ENCODE measurements around the gene TMEM9B. TPM values are rescaled to one million over a fixed set of nuclear protein-coding genes. Genes with fewer than 3 reads are reported as not detected.

TMEM9B gene
- total and polyA plus RNA-seq, 4 experiments from 2014 or later: 36.8 to 164 (median 68.2) TPM

GRCh38 chr11:8961401-8961800 is 2.8 kb downstream of the TMEM9B start:
- Histone ChIP-seq H3K27me3 (ENCODE audit: insufficient read depth, low read length) (no peaks in the 10 kb centered on the region), H3K4me1 (ENCODE audit: insufficient read depth, low read length) (peaks cover 31% of the 10 kb centered on the region), H3K4me3 (ENCODE audit: low read length in 2 of 2) (no peak overlapping the region), H3K36me3 (ENCODE audit: insufficient read depth, low read length) (no peaks in the 10 kb centered on the region), H3K9me3 (ENCODE audit: control insufficient read depth in 1 of 2, low read length in 2 of 2) (no peaks in the 10 kb centered on the region), H3K27ac (ENCODE audit: low read depth, low read length) (no peak overlapping the region)
- H3K27me3 Mint-ChIP-seq: no peaks in the 10 kb centered on the region
- no peaks in the 10 kb centered on the region for H3K9me3 Mint-ChIP-seq
- no peak for DNase-seq
- ChIA-PET POLR2A (ENCODE audit: partially characterized antibody) (interaction anchor here (2.3 kb wide), 1 partner anchor 279 kb away, joined by 8 read pairs; the partner anchor contains the start of genes RPL27A and TRIM66), CTCF (ENCODE audit: partially characterized antibody) (interaction anchor here (0.8 to 4.1 kb wide), 6 partner anchors 10 to 177 kb away, joined by 3 to 56 read pairs (median 18); partner anchors contain the start of gene AKIP1)
- peaks cover 0 to 22% of the 10 kb centered on the region in 2 donors for H3K36me3 Mint-ChIP-seq
- H3K4me3 Mint-ChIP-seq: no peak overlapping the region
- H3K27ac Mint-ChIP-seq: peak overlapping the region in 3 of 7 donors; percentile 32 to 67 (median 65)
- intact Hi-C loops (cut with micrococcal nuclease): loop anchor here (5.0 kb wide), 2 partner anchors 351 to 651 kb away; partner anchors contain the start of gene TMEM41B
- H3K4me1 Mint-ChIP-seq: peaks cover 26 to 54% (median 36%) of the 10 kb centered on the region in 4 donors

GRCh38 chr11:8959546-8960166 is 4.6 kb downstream of the TMEM9B start:
- ChIA-PET CTCF (ENCODE audit: partially characterized antibody) (interaction anchor here (0.6 to 4.1 kb wide), 19 partner anchors 11 to 729 kb away, joined by 3 to 56 read pairs (median 4); partner anchors contain the start of genes AKIP1, ASCL3, NRIP3 and ZNF143), POLR2A (ENCODE audit: partially characterized antibody) (interaction anchor here (1.4 to 2.3 kb wide), 4 partner anchors 45 to 501 kb away, joined by 5 to 12 read pairs (median 8); partner anchors contain the start of genes AKIP1, RPL27A, TRIM66 and ZNF143)
- no peak overlapping the region for H3K27ac ChIP-seq (ENCODE audit: low read depth, low read length)
- Mint-ChIP-seq H3K9me3 (no peaks in the 10 kb centered on the region), H3K36me3 (peaks cover 6 to 36% of the 10 kb centered on the region in 2 donors), H3K4me3 (peak overlapping the region in 1 of 8 donors; percentile 61), H3K27me3 (no peaks in the 10 kb centered on the region), H3K4me1 (peaks cover 25 to 45% (median 34%) of the 10 kb centered on the region in 4 donors), H3K27ac (peak overlapping the region in 3 of 7 donors; percentile 8 to 32 (median 8))
- H3K27me3 ChIP-seq (ENCODE audit: insufficient read depth, low read length): no peaks in the 10 kb centered on the region
- peaks cover 5% of the 10 kb centered on the region for H3K36me3 ChIP-seq (ENCODE audit: insufficient read depth, low read length)
- H3K4me1 ChIP-seq (ENCODE audit: insufficient read depth, low read length): peaks cover 25% of the 10 kb centered on the region
- H3K4me3 ChIP-seq (ENCODE audit: low read length in 2 of 2): no peak overlapping the region
- peak; percentile 19 to 40 (median 30) for DNase-seq
- intact Hi-C loops (cut with micrococcal nuclease): loop anchor here (1.0 to 5.0 kb wide), 3 partner anchors 45 to 653 kb away; partner anchors contain the start of gene TMEM41B
- no peaks in the 10 kb centered on the region for H3K9me3 ChIP-seq (ENCODE audit: control insufficient read depth in 1 of 2, low read length in 2 of 2)

GRCh38 chr11:8956860-8957259 is 7.4 kb downstream of the TMEM9B start:
- peaks cover 10% of the 10 kb centered on the region for H3K4me1 ChIP-seq (ENCODE audit: insufficient read depth, low read length)
- Mint-ChIP-seq H3K9me3 (no peaks in the 10 kb centered on the region), H3K4me3 (no peak overlapping the region), H3K36me3 (peaks cover 20 to 51% of the 10 kb centered on the region in 2 donors), H3K4me1 (peaks cover 12 to 28% (median 19%) of the 10 kb centered on the region in 4 donors), H3K27ac (peak overlapping the region in 4 of 7 donors; percentile 13 to 53 (median 32)), H3K27me3 (no peaks in the 10 kb centered on the region)
- POLR2A ChIA-PET (ENCODE audit: partially characterized antibody): no interaction called here
- peaks cover 21% of the 10 kb centered on the region for H3K36me3 ChIP-seq (ENCODE audit: insufficient read depth, low read length)
- no peaks in the 10 kb centered on the region for H3K27me3 ChIP-seq (ENCODE audit: insufficient read depth, low read length)
- no peaks in the 10 kb centered on the region for H3K9me3 ChIP-seq (ENCODE audit: control insufficient read depth in 1 of 2, low read length in 2 of 2)
- intact Hi-C loops (cut with micrococcal nuclease): no loop called here
- H3K4me3 ChIP-seq (ENCODE audit: low read length in 2 of 2): no peak overlapping the region
- no peak overlapping the region for H3K27ac ChIP-seq (ENCODE audit: low read depth, low read length)
- no peak for DNase-seq
- CTCF ChIA-PET (ENCODE audit: partially characterized antibody): interaction anchor here (1.0 to 3.2 kb wide), 3 partner anchors 9 to 42 kb away, joined by 3 to 9 read pairs (median 6); no protein-coding TSS in a partner anchor

GRCh38 chr11:8948886-8949285 is 15.4 kb downstream of the TMEM9B start:
- no peak overlapping the region for H3K27ac ChIP-seq (ENCODE audit: low read depth, low read length)
- no peaks in the 10 kb centered on the region for H3K4me1 ChIP-seq (ENCODE audit: insufficient read depth, low read length)
- peaks cover 47 to 62% of the 10 kb centered on the region in 2 donors for H3K36me3 Mint-ChIP-seq
- H3K9me3 ChIP-seq (ENCODE audit: control insufficient read depth in 1 of 2, low read length in 2 of 2): no peaks in the 10 kb centered on the region
- no peaks in the 10 kb centered on the region for H3K4me1 Mint-ChIP-seq
- ChIA-PET POLR2A (ENCODE audit: partially characterized antibody) (no interaction called here), CTCF (ENCODE audit: partially characterized antibody) (interaction anchor here (1.4 to 3.1 kb wide), 2 partner anchors 11 to 189 kb away, joined by 3 to 19 read pairs; no protein-coding TSS in a partner anchor)
- DNase-seq: no peak
- no peak overlapping the region for H3K27ac Mint-ChIP-seq
- intact Hi-C loops (cut with micrococcal nuclease): no loop called here
- H3K27me3 ChIP-seq (ENCODE audit: insufficient read depth, low read length): no peaks in the 10 kb centered on the region
- H3K36me3 ChIP-seq (ENCODE audit: insufficient read depth, low read length): peaks cover 45% of the 10 kb centered on the region
- H3K9me3 Mint-ChIP-seq: no peaks in the 10 kb centered on the region
- H3K4me3 ChIP-seq (ENCODE audit: low read length in 2 of 2): no peak overlapping the region
- no peak overlapping the region for H3K4me3 Mint-ChIP-seq
- H3K27me3 Mint-ChIP-seq: peaks cover 0 to 2% of the 10 kb centered on the region in 2 donors

- peaks cover 36 to 47% of the 10 kb centered on the region in 2 donors for H3K36me3 Mint-ChIP-seq
- H3K9me3 Mint-ChIP-seq: no peaks in the 10 kb centered on the region
- no peaks in the 10 kb centered on the region for H3K4me1 ChIP-seq (ENCODE audit: insufficient read depth, low read length)
- peaks cover 0 to 2% of the 10 kb centered on the region in 2 donors for H3K27me3 Mint-ChIP-seq
- intact Hi-C loops (cut with micrococcal nuclease): no loop called here
- H3K4me3 ChIP-seq (ENCODE audit: low read length in 2 of 2): no peak overlapping the region
- H3K4me1 Mint-ChIP-seq: no peaks in the 10 kb centered on the region
- H3K27me3 ChIP-seq (ENCODE audit: insufficient read depth, low read length): no peaks in the 10 kb centered on the region
- peaks cover 33% of the 10 kb centered on the region for H3K36me3 ChIP-seq (ENCODE audit: insufficient read depth, low read length)
- CTCF ChIA-PET (ENCODE audit: partially characterized antibody): interaction anchor here (1.0 to 3.1 kb wide), 2 partner anchors 10 to 13 kb away, joined by 3 to 19 read pairs; no protein-coding TSS in a partner anchor
- H3K27ac ChIP-seq (ENCODE audit: low read depth, low read length): no peak overlapping the region
- POLR2A ChIA-PET (ENCODE audit: partially characterized antibody): no interaction called here
- H3K4me3 Mint-ChIP-seq: no peak overlapping the region
- peak overlapping the region in 1 of 7 donors; percentile 5 for H3K27ac Mint-ChIP-seq
- DNase-seq: no peak
- no peaks in the 10 kb centered on the region for H3K9me3 ChIP-seq (ENCODE audit: control insufficient read depth in 1 of 2, low read length in 2 of 2)
Observed at GRCh38 chr11:8947230-8947943, 16.9 kb downstream of the TMEM9B start.

- POLR2A ChIA-PET (ENCODE audit: partially characterized antibody): no interaction called here
Observed at GRCh38 chr11:8942518-8943066, 21.6 kb downstream of the TMEM9B start, which contains the start of gene ASCL3. ASCL3 (minus strand) TSS chr11:8943016; CDS start chr11:8938161, 4,855 bp downstream.

More at GRCh38 chr11:8942518-8943066, 21.6 kb downstream of the TMEM9B start, which contains the start of gene ASCL3:
- no peaks in the 10 kb centered on the region for H3K4me1 ChIP-seq (ENCODE audit: insufficient read depth, low read length)
- H3K27me3 Mint-ChIP-seq: peaks cover 8 to 11% of the 10 kb centered on the region in 2 donors
- H3K27me3 ChIP-seq (ENCODE audit: insufficient read depth, low read length): no peaks in the 10 kb centered on the region
- H3K9me3 Mint-ChIP-seq: no peaks in the 10 kb centered on the region
- no peak within 1 kb of the TSS for H3K27ac ChIP-seq (ENCODE audit: low read depth, low read length)
- no peak within 1 kb of the TSS for H3K4me3 Mint-ChIP-seq
- CTCF ChIA-PET (ENCODE audit: partially characterized antibody): interaction anchor here (0.8 kb wide), 1 partner anchor 17 kb away, joined by 3 read pairs; no protein-coding TSS in a partner anchor
- no peak for DNase-seq
- no peak within 1 kb of the TSS for H3K4me3 ChIP-seq (ENCODE audit: low read length in 2 of 2)
- peaks cover 7 to 8% of the 10 kb centered on the region in 2 donors for H3K36me3 Mint-ChIP-seq
- H3K27ac Mint-ChIP-seq: no peak within 1 kb of the TSS
- H3K4me1 Mint-ChIP-seq: no peaks in the 10 kb centered on the region
- intact Hi-C loops (cut with micrococcal nuclease): no loop called here
- peaks cover 7% of the 10 kb centered on the region for H3K36me3 ChIP-seq (ENCODE audit: insufficient read depth, low read length)
- no peaks in the 10 kb centered on the region for H3K9me3 ChIP-seq (ENCODE audit: control insufficient read depth in 1 of 2, low read length in 2 of 2)
